ENCODE data around the gene GNPDA2. TPM values are rescaled to one million over a fixed set of nuclear protein-coding genes. Genes with fewer than 3 reads are reported as not detected.

GNPDA2 gene
- total RNA-seq = 29.7 and 32.6 TPM in 2 replicates

GRCh38 chr4:44726038-44726871 lies at the start of gene GNPDA2:
GNPDA2 (minus strand) TSS chr4:44726556; CDS start chr4:44722207, 4,349 bp downstream.

DNA sequence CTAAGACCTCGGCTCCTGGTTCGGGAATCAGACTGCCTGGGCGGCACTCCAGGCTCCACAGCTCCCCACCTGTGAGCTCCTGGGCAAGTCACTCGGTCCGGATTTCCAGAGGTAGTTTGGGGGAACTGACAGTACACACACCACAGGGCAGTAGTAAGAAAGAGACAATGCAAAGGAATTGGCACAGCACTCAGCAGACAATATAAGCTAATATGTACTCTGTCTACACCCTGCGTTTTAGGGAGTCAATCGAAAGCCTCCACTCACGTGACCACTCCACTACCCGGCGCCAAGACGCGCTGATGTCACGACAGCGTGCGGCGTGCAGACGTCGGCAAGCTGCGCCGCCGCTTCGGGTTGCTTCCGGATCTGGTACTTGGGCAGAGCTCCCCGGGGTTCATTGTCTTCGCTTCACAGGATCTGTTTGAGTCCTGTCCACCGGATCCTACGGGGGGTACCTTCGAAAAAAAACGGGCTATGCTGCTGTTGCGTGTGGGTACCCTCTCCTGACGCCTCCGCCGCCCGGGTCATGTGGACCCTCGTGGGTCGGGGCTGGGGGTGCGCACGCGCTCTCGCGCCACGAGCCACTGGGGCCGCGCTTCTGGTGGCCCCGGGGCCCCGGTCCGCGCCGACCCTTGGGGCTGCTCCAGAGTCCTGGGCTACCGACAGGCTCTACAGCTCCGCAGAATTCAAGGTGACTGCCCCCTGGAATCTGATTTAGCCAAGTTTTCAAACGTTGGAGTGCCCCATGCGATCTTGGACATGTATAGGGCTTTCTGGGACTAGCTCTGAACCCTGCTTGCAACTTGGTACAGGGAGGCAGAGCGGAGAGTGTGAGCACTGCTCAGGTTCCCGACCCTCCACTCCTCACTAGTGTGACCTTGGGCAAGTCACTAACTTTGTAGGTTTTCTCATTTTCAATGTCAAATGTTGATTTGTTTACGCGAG lies 48.0 kb downstream of the GNPDA2 start, which contains the start of gene GUF1:
GUF1 (plus strand) TSS at position 327 of the 948 bp plus-strand sequence; CDS start at position 530, 203 bp downstream.

Other genes with a start within 250 kb of the GNPDA2 start
- gene YIPF7, start 74.9 kb downstream of the GNPDA2 start, total RNA-seq = not detected in 2 replicates
- 32.5 and 38.4 TPM in 2 replicates for gene GUF1, start 48.1 kb downstream of the GNPDA2 start, total RNA-seq

Data from thoracic aorta endothelial cell (primary cell).